HL-60 (cell line): ENCODE results near the gene SBK2.

Experiments used
- GABPA ChIP-seq: IDR thresholded peaks from 2 replicates; pipeline ENCODE4 v1.6.1; 2012; ENCODE audit warnings: low read depth
- POLR2AphosphoS5 ChIP-seq: IDR thresholded peaks from 2 replicates; pipeline ENCODE4 v1.6.1; 2012; ENCODE audit warnings: low read depth
- TF ChIP-seq, protein P1 (sequence below): IDR thresholded peaks from one replicate; pipeline ENCODE4 v1.5.1; 2011; ENCODE audit warnings: low read length, control low read depth, inconsistent platforms; ENCODE audit not compliant: insufficient read depth
- TF ChIP-seq, protein P2 (sequence below): IDR thresholded peaks from 2 replicates; pipeline ENCODE4 v1.6.1; 2012; ENCODE audit warnings: low read depth; ENCODE audit not compliant: insufficient replicate concordance

- TF ChIP-seq, protein P1, sequence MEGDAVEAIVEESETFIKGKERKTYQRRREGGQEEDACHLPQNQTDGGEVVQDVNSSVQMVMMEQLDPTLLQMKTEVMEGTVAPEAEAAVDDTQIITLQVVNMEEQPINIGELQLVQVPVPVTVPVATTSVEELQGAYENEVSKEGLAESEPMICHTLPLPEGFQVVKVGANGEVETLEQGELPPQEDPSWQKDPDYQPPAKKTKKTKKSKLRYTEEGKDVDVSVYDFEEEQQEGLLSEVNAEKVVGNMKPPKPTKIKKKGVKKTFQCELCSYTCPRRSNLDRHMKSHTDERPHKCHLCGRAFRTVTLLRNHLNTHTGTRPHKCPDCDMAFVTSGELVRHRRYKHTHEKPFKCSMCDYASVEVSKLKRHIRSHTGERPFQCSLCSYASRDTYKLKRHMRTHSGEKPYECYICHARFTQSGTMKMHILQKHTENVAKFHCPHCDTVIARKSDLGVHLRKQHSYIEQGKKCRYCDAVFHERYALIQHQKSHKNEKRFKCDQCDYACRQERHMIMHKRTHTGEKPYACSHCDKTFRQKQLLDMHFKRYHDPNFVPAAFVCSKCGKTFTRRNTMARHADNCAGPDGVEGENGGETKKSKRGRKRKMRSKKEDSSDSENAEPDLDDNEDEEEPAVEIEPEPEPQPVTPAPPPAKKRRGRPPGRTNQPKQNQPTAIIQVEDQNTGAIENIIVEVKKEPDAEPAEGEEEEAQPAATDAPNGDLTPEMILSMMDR = no peak
- TF ChIP-seq POLR2AphosphoS5 (no peak), GABPA (no peak)
- TF ChIP-seq, protein P2, sequence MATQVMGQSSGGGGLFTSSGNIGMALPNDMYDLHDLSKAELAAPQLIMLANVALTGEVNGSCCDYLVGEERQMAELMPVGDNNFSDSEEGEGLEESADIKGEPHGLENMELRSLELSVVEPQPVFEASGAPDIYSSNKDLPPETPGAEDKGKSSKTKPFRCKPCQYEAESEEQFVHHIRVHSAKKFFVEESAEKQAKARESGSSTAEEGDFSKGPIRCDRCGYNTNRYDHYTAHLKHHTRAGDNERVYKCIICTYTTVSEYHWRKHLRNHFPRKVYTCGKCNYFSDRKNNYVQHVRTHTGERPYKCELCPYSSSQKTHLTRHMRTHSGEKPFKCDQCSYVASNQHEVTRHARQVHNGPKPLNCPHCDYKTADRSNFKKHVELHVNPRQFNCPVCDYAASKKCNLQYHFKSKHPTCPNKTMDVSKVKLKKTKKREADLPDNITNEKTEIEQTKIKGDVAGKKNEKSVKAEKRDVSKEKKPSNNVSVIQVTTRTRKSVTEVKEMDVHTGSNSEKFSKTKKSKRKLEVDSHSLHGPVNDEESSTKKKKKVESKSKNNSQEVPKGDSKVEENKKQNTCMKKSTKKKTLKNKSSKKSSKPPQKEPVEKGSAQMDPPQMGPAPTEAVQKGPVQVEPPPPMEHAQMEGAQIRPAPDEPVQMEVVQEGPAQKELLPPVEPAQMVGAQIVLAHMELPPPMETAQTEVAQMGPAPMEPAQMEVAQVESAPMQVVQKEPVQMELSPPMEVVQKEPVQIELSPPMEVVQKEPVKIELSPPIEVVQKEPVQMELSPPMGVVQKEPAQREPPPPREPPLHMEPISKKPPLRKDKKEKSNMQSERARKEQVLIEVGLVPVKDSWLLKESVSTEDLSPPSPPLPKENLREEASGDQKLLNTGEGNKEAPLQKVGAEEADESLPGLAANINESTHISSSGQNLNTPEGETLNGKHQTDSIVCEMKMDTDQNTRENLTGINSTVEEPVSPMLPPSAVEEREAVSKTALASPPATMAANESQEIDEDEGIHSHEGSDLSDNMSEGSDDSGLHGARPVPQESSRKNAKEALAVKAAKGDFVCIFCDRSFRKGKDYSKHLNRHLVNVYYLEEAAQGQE = no peak
Observed at GRCh38 chr19:55527197-55528029, 9.5 kb downstream of the SBK2 start.
